ENCODE results near the gene SMAD7.

DNA sequence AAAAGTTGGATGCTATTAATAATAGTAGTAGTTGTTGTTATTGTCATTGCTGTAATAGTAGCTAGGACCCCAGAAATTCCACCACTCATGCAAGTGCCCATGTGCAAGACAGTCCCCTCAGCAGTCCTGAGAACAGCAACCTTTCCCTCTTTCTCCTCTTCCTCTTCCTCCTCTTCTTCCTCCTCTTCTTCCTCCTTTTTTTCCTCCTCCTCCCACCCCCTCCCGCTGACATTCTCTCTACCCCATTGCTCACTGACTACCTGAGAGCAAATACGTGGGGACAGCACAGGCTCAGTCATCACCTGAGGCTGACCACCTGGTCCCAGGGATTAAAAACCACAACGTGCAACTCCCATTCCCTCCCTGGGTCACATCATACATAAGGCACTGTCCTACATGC, 41.8 kb downstream of the SMAD7 start:
- no peak for TF ChIP-seq GATA2 (IDR thresholded peaks at IDR 0.05; ENCODE audit: low read depth, low read length)
- TF ChIP-seq GATA3 (IDR thresholded peaks at IDR 0.05; ENCODE audit: low read depth, low read length): no peak
